ENCODE data around the gene ITIH5.

- TF ChIP-seq CTCF (IDR thresholded peaks at IDR 0.05; ENCODE audit: poor library complexity) (no peak), EZH2 (IDR thresholded peaks at IDR 0.05; ENCODE audit: borderline replicate concordance) (no peak), EZH2phosphoT487 (IDR thresholded peaks at IDR 0.05; ENCODE audit: low read depth, severe bottlenecking, unreplicated experiment) (no peak)
Measured at GRCh38 chr10:7513455-7513854, 153.3 kb downstream of the ITIH5 start.
